DND-41 (cell line): ENCODE data around the gene SLC2A6.

ENCODE experiments used
- ATAC-seq: fragments of 200-7000 bp; cut with Tn5 transposase; 3 replicates; pipeline ENCODE4 v1.9.1; 2021; ENCODE audit warnings: low read depth; ENCODE audit not compliant: insufficient read depth
- DNase-seq: peaks from one replicate; pipeline ENCODE4 v3.0.0-alpha.2; 2020
- H2AFZ ChIP-seq: 2 replicates; pipeline ENCODE4 v1.6.0; 2012; ENCODE audit warnings: low read depth, low read length
- H3K27ac ChIP-seq: 2 replicates; pipeline ENCODE4 v1.5.1; 2012; ENCODE audit warnings: low read length, inconsistent platforms
- H3K27me3 ChIP-seq: fragments of 200-600 bp; sonication (generic); 2 replicates; pipeline ENCODE4 v1.6.0; 2012; ENCODE audit warnings: low read length, mild to moderate bottlenecking, inconsistent platforms; ENCODE audit not compliant: insufficient read depth, poor library complexity
- H3K36me3 ChIP-seq: 2 replicates; pipeline ENCODE4 v1.5.1; 2012; ENCODE audit warnings: low read length, inconsistent platforms; ENCODE audit not compliant: insufficient read depth
- H3K4me1 ChIP-seq: 2 replicates; pipeline ENCODE4 v1.5.1; 2012; ENCODE audit warnings: mild to moderate bottlenecking, low read length; ENCODE audit not compliant: insufficient read depth
- H3K4me2 ChIP-seq: 2 replicates; pipeline ENCODE4 v1.6.0; 2012; ENCODE audit warnings: mild to moderate bottlenecking, moderate library complexity, low read length, inconsistent platforms; ENCODE audit not compliant: insufficient read depth
- H3K4me3 ChIP-seq, 2 experiments: fragments of 200-600 bp in 1 of 2; shearing (Covaris generic) in 1 of 2; 2 replicates each; pipeline ENCODE4 v1.5.1; 2012 to 2016; ENCODE audit warnings: inconsistent platforms in 2 of 2, low read length in 2 of 2, mild to moderate bottlenecking in 2 of 2, low read depth in 1 of 2, moderate library complexity in 1 of 2
- H3K79me2 ChIP-seq: 2 replicates; pipeline ENCODE4 v1.6.0; 2012; ENCODE audit warnings: low read length, inconsistent platforms; ENCODE audit not compliant: insufficient read depth
- H3K9ac ChIP-seq: 2 replicates; pipeline ENCODE4 v1.6.0; 2012; ENCODE audit warnings: low read depth, mild to moderate bottlenecking, inconsistent platforms, low read length, moderate library complexity
- H3K9me3 ChIP-seq: 2 replicates; pipeline ENCODE4 v1.5.1; 2012; ENCODE audit warnings: low read length, moderate library complexity, mild to moderate bottlenecking, inconsistent platforms; ENCODE audit not compliant: insufficient read depth, severe bottlenecking
- H4K20me1 ChIP-seq: 2 replicates; pipeline ENCODE4 v1.6.0; 2012; ENCODE audit warnings: low read length; ENCODE audit not compliant: insufficient read depth
- EZH2 ChIP-seq: IDR thresholded peaks from 3 replicates; pipeline ENCODE4 v1.6.1; 2012; ENCODE audit warnings: borderline replicate concordance, low read depth, mild to moderate bottlenecking, moderate library complexity, low read length, inconsistent platforms; ENCODE audit not compliant: severe bottlenecking
- TF ChIP-seq, protein P1 (sequence below): IDR thresholded peaks from 2 replicates; pipeline ENCODE4 v1.5.1; 2012; ENCODE audit warnings: borderline replicate concordance, low read length, moderate library complexity, mild to moderate bottlenecking; ENCODE audit not compliant: poor library complexity, severe bottlenecking; ENCODE audit errors: extremely low read depth

The SLC2A6 gene

DNA sequence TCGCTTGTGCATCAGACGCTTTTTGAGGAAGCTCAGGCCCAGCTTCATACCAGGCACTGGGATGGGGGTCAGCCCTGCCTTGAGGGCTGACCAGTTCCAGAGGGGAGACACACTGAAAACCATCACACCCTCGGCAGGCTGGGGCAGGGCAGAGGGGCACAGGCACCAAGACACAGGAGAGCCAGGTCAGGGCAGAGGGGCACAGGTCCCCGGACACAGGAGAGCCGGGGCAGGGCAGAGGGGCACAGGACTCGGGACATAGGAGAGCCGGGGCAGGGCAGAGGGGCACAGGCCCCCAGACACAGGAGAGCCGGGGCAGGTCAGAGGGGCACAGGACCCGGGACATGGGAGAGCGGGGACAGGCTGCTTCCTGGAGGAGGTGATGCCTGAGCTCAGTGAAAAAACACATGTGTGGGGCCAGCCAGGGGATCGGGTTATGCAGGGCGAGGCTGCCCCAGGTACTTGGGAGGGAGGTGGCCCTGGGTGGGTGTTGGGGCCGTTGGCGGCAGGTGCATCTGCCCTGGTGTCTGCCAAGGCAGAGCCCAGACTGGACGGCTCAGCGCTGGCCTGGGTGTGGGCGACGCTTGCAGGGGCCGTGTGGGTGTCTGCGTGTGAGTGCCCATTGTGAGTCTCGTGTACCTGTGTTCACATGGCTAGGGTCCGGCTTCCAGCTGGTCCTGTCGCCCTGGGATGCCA, 15.1 kb upstream of the SLC2A6 start:
- DNase-seq (no peak), ATAC-seq (no peak)
- H3K9ac ChIP-seq, result no peak overlapping the region
- no peak overlapping the region for H3K27ac ChIP-seq
- no peak overlapping the region for H2AFZ ChIP-seq
- no peaks in the 10 kb centered on the region for H3K36me3 ChIP-seq
- no peaks in the 10 kb centered on the region for H3K9me3 ChIP-seq
- no peaks in the 10 kb centered on the region for H3K4me1 ChIP-seq
- H3K4me2 ChIP-seq, result no peak overlapping the region
- H3K79me2 ChIP-seq, result no peaks in the 10 kb centered on the region
- H3K4me3 ChIP-seq, result no peak overlapping the region
- no peaks in the 10 kb centered on the region for H3K27me3 ChIP-seq
- H4K20me1 ChIP-seq, result no peaks in the 10 kb centered on the region
- TF ChIP-seq EZH2, result no peak
- TF ChIP-seq, protein P1, sequence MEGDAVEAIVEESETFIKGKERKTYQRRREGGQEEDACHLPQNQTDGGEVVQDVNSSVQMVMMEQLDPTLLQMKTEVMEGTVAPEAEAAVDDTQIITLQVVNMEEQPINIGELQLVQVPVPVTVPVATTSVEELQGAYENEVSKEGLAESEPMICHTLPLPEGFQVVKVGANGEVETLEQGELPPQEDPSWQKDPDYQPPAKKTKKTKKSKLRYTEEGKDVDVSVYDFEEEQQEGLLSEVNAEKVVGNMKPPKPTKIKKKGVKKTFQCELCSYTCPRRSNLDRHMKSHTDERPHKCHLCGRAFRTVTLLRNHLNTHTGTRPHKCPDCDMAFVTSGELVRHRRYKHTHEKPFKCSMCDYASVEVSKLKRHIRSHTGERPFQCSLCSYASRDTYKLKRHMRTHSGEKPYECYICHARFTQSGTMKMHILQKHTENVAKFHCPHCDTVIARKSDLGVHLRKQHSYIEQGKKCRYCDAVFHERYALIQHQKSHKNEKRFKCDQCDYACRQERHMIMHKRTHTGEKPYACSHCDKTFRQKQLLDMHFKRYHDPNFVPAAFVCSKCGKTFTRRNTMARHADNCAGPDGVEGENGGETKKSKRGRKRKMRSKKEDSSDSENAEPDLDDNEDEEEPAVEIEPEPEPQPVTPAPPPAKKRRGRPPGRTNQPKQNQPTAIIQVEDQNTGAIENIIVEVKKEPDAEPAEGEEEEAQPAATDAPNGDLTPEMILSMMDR, result no peak

DNA sequence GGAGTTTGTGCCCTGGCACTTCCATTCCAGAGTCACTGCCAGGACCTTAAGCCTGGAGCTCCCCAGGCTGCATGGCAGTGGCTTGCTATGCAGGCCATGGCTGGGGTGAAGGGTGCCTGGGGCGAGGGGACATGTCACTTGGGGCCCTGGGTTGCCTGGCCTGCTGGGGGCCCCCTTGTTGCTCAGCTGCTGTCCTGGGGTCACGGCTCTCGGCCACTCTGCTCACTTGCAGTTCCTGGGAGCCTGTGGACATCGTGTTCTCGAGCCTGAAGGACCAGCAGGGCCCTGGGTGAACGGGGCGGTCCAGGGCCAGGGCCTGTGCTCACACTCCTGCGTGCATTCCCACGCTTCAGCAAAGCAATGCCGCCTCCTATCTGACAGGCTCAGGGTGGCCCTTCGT, 14.5 kb upstream of the SLC2A6 start:
- no peaks in the 10 kb centered on the region for H3K36me3 ChIP-seq
- no peak overlapping the region for H2AFZ ChIP-seq
- TF ChIP-seq, protein P1, result no peak
- TF ChIP-seq EZH2, result no peak
- no peak for ATAC-seq
- no peak overlapping the region for H3K9ac ChIP-seq
- H3K4me2 ChIP-seq, result no peak overlapping the region
- no peaks in the 10 kb centered on the region for H4K20me1 ChIP-seq
- no peak overlapping the region for H3K4me3 ChIP-seq
- H3K27ac ChIP-seq, result no peak overlapping the region
- H3K4me1 ChIP-seq, result no peaks in the 10 kb centered on the region
- H3K79me2 ChIP-seq, result no peaks in the 10 kb centered on the region
- DNase-seq, result no peak
- H3K27me3 ChIP-seq, result no peaks in the 10 kb centered on the region
- H3K9me3 ChIP-seq, result no peaks in the 10 kb centered on the region

DNA sequence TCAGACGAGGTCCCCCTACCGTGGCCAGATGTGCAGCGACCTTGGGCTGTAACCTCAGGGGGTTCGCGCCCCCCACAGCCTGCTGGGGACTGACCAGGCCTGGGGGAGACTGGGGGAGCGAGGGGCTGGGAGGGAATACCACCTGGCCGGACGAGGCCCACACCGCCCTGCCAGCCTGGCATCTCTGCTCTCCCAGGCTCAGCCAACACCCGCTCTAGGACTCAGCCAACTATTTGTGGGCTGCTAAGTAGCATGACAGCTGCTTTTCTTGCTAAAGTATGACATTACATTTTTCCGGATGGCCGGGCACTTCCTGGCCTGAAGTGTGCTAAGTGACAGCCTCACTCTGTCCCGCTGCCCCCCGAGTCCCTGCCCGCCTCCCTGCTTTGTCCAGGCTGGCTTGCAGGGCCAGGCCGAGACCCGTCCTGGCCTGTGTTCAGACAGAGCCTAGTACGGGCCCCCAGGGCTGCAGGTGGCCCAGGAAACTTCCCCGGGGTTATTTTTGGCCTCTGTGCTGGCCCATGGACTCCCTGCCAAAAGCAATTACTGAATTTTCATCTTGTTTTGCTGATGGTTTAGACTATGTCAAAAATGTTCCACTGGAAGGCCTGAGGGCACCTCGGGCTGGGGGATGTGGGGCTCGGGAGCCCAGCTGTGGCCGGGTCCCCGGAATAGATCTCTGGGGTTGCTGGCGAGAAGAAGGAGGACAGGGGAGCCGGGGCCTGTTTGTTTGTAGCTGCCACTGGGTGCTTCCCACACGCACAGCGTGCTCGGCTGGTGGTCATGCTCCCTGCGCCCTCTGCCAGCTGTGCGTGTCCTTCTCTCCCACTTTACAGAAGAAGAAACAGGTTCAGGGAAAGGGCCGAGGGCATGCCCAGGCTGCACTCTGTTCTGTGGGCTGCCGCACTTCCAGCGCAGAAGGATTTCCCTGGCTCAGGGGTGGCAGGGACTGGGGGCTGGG, 13.4 kb upstream of the SLC2A6 start:
- Histone ChIP-seq H3K27ac (no peak overlapping the region), H3K36me3 (no peaks in the 10 kb centered on the region), H2AFZ (no peak overlapping the region), H3K4me1 (no peaks in the 10 kb centered on the region), H4K20me1 (no peaks in the 10 kb centered on the region), H3K9me3 (no peaks in the 10 kb centered on the region), H3K79me2 (no peaks in the 10 kb centered on the region), H3K27me3 (no peaks in the 10 kb centered on the region), H3K9ac (no peak overlapping the region), H3K4me3 (no peak overlapping the region), H3K4me2 (no peak overlapping the region)
- DNase-seq (no peak), ATAC-seq (no peak)
- no peak for TF ChIP-seq EZH2
- TF ChIP-seq, protein P1, result no peak
